Stimulated activated CD4-positive, alpha-beta T cell treated with anti-CD3 and anti-CD28 coated beads, Interleukin-2, amount 100 ng/mL, for 48 hours (primary cell): Measurements from ENCODE around the gene XRCC6.
"Not testable (repeated sequence)": the region's sequence is repeated elsewhere in the genome, so short reads cannot be mapped to it uniquely, and the experiment has no call there.

Source experiments
- DNase-seq, 2 donors: peaks; one replicate each; pipeline ENCODE4 v3.0.0-alpha.2; 2020

XRCC6 gene

DNA sequence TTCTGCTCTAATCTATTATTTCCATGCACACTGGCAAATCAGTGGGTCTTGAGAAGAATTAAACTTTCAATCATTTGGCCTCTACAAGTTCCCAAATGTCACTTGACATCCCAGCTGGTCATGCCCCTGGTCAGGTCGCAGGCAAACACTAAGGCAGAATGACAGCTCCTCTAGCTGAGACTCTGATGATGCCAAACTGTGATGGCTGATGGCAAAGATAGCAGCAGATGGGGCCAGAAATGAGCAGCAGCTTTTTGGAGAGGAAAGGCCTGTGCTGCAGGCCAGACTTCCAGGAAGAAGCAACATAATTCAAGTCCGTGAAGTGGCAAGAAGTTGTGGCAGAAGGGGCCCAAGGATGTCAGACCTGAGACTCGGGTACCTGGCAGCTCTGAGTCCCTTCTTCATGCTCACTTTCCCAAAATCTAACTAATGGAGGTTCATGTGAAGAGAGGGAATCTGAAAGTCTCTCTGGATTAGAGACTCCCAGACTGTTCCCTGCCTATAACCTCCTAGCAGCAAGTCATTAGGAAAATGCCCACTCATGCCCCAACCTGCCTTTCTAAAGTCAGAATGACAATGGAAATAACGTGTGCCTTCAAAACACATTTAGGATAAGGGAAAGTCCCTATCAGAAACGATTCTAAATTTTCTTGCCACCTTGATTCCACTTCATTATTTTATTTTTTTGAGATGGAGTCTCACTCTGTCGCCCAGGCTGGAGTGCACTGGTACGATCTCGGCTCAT is 22.0 kb upstream of the XRCC6 start:
- no peak for DNase-seq

GRCh38 chr22:41600976-41601375 is 20.1 kb upstream of the XRCC6 start:
- no peak for DNase-seq

DNA sequence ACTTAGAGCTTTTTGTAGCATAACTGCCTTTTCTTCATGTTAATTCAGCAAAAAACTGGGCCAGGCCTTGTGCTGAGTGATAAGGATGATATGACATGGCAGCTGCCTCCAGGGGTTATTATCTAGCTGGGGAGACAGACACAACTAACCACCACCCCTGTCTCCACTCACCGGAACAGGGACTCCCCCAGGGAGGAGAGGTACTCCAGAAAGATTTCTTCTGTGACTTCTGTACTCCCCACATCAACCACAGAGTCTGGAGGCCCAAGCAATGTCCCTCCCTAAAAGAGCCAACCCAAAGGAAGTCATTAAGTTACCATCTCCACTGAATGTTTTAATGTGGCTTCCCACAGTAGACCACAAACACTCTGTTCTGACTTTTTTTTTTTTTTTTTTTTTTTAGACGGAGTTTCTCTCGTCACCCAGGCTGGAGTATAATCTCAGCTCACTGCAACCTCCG is 17.2 kb upstream of the XRCC6 start:
- DNase-seq: peak; percentile 44 to 55

GRCh38 chr22:41608386-41608785 is 12.7 kb upstream of the XRCC6 start:
- no peak for DNase-seq

DNA sequence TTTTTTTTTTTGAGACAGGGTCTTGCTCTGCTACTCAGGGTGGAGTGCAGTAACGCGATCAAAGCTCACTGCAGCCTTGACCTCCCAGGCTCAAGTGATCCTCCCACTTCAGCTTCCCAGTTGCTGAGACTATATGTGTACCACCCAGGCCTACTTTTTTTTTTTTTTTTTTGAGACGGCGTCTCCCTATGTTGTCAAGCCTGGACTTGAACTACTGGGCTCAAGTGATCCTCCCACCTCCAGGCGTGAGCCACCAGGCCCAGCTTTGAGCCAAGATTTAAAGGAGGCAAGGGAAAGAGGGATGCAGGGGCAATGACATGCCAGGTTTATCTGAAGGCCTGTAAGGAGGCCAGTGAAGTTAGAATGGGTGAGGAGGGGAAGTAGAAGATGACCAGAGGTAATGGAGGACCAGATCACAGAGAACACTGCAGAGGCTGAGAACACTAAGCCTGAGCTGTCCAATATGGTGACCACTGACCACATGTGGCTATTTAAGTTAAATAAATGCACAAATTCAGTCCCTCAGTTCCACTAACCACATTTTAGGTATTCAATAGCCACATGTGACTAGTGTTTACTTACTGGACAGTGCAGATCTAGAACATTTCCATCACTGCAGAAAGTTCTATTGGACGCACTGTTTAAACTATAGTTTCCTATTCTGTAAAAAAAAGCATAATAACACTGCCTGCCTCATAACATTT is 8.3 kb upstream of the XRCC6 start:
- no peak for DNase-seq

DNA sequence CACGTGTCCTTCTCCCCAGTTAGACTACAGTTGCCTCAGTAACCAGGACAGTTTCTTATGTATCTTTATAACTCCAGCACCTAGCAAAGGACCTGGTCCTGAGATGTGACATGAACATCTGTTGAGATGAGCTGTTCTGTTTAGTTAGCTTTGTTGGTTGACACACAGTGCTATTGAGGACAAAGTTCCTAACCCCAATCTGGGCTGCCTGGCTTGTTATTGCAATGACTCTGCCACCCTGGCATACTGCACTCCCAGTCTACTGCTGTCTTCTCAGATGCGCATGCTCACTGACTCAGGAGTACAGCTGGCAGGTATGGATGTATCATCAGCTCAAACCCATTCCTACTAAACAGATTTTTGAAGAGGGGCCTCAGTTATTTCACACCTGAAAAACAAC is 7.6 kb upstream of the XRCC6 start:
- DNase-seq: no peak

GRCh38 chr22:41619979-41620588 is 1.0 kb upstream of the XRCC6 start:
- peak; percentile 35 to 46 for DNase-seq

GRCh38 chr22:41620589-41621098 is 451 bp upstream of the XRCC6 start, which contains the start of gene DESI1:
Gene DESI1 (minus strand): TSS chr22:41621043. CDS start chr22:41620839, 204 bp downstream.
- DNase-seq: no peak

GRCh38 chr22:41621911-41622179 is 750 bp downstream of the XRCC6 start:
- DNase-seq: no peak

DNA sequence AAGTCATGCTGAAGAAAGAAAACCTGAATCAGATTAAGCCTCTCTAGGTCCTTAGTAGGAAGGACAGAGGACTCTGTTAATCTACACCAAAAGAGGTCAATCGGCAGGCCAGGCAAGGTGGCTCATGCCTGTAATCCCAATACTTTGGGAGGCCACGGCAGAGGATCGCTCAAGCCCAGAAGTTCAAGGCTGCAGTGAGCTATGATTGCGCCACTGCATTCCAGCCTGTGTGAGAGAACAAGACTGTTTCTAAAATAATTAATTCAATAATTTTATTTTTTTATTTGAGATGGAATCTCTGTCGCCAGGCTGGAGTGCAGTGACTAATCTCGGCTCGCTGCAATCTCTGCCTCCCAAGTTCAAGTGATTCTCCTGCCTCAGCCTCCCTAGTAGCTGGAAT is 4.5 kb downstream of the XRCC6 start:
- no peak for DNase-seq

DNA sequence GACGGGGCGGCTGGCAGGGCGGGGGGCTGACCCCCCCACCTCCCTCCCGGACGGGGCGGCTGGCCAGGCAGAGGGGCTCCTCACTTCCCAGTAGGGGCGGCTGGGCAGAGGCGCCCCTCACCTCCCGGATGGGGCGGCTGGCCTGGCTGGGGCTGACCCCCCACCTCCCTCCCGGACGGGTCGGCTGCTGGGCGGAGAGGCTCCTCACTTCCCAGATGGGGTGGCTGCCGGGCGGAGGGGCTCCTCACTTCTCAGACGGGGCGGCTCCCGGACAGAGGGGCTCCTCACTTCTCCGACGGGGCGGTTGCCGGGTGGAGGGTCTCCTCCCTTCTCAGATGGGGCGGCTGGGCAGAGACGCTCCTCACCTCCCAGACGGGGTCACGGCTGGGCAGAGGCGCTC is 10.0 kb downstream of the XRCC6 start:
- not testable (repeated sequence) for DNase-seq

GRCh38 chr22:41631615-41632014 is 10.5 kb downstream of the XRCC6 start:
- not testable (repeated sequence) for DNase-seq

DNA sequence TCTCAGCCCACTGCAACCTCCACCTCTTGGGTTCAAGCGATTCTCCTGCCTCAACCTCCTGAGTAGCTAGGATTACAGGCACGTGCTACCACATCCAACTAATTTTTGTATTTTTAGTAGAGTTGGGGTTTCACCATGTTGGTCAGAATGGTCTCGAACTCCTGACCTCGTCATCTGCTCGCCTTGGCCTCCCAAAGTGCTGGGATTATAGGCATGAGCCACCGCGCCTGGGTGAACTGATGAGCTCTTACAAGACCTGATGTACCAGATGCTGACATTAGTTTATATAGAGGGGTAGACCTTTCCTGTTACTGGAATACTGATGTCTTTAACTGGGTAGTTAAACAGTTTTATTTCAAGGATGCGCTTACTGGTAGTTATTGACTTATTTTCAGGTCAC is 13.5 kb downstream of the XRCC6 start:
- not testable (repeated sequence) for DNase-seq

- no peak for DNase-seq
Observed at GRCh38 chr22:41636467-41636866, 15.4 kb downstream of the XRCC6 start.

DNA sequence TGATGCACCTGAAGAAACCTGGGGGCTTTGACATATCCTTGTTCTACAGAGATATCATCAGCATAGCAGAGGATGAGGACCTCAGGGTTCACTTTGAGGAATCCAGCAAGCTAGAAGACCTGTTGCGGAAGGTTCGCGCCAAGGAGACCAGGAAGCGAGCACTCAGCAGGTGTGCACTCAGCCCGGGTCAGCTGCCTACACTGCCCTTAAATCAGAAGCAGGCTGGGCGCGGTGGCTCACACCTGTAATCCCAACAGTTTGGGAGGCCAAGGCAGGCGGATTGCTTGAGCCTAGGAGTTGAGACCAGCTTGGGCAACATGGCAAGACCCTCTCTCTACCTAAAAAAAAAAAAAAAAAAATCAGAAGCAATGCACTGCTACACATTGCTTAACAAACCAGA is 16.5 kb downstream of the XRCC6 start:
- not testable (repeated sequence) for DNase-seq

GRCh38 chr22:41638124-41638523 is 17.0 kb downstream of the XRCC6 start:
- no peak for DNase-seq

- no peak for DNase-seq
Observed at GRCh38 chr22:41638748-41639147, 17.7 kb downstream of the XRCC6 start.

GRCh38 chr22:41641854-41642253 is 20.8 kb downstream of the XRCC6 start:
- DNase-seq: no peak

GRCh38 chr22:41642331-41643110 is 21.4 kb downstream of the XRCC6 start:
- DNase-seq: no peak

- DNase-seq: no peak
Observed at GRCh38 chr22:41647771-41648170, 26.7 kb downstream of the XRCC6 start.

GRCh38 chr22:41648432-41648831 is 27.3 kb downstream of the XRCC6 start:
- DNase-seq: no peak

DNA sequence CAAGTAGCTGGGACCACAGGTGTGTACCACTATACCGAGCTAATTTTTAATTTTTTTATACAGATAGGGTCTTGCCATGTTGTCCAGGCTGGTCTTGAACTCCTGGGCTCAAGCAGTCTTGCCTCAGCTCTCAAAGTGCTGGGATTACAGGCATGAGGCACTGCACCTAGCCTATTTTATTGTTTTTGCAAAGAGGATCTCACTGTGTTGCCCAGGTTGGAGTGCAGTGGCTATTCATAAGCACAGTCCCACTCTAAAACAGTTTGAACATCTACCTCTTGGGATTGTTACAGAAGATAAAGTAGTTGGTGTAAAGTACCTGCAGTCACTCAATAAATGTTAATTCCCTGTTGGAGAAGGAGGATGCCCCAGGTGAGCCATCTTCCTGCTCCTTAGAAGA is 29.1 kb downstream of the XRCC6 start:
- DNase-seq: no peak

GRCh38 chr22:41650821-41651220 is 29.7 kb downstream of the XRCC6 start:
- DNase-seq: no peak
